HG03280 (cell line): Measurements from ENCODE around the gene BMP3.

Experiments used
- ATAC-seq: cut with Tn5 transposase; IDR thresholded peaks from one replicate; pipeline ENCODE4 v1.9.1; 2021; ENCODE audit warnings: mild to moderate bottlenecking, moderate library complexity; ENCODE audit not compliant: unreplicated experiment

The BMP3 gene

GRCh38 chr4:81102107-81102506 lies 71.6 kb downstream of the BMP3 start:
- ATAC-seq, result no peak

DNA sequence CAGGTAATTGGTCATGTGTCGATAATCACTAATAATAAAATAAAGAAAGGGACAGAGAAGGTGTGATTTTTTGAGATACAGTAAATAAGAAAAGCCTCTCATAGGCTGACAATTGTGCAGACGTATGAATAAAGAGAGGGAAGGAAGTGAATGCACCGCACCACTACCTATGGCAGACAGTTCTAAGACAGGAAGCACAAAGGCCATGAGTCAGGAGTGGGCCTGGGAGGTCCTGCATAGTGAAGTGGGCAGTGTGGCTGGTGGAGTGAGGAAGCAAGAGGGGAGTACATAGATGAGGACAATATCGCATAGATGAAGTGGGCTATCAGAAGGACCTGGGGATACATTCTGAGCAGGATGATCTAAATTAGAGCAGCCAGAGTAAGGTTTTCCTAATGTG lies 75.6 kb downstream of the BMP3 start:
- ATAC-seq, result no peak
